HG03520 (cell line): ENCODE measurements around the gene SCARB1.
A peak's percentile ranks its signal among the peaks of the same experiment; 100 is the strongest.

Source experiments
- ATAC-seq: cut with Tn5 transposase; IDR thresholded peaks from one replicate; pipeline ENCODE4 v1.9.1; 2021; ENCODE audit warnings: mild to moderate bottlenecking, moderate library complexity; ENCODE audit not compliant: unreplicated experiment

The SCARB1 gene

DNA sequence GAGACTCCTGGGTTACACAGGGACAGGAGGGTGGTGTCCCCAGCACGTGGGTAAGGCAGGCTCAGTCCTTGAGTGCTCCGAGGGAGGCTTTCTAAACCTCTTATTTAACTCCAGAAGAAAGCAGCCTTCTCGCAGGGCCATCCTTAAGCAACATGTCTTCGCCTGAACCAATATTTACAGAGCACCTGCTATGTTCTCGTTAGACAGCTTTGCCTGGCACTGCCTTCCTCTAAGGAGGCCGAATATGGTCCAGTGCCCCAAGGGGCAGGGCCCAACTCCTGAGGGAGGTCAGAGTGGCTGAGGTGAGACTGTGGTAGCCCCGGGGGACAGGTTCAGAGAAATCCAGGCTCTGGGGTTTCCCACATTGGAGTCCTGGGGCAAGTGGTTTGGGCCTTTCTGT, 2.1 kb upstream of the SCARB1 start:
- ATAC-seq: no peak

DNA sequence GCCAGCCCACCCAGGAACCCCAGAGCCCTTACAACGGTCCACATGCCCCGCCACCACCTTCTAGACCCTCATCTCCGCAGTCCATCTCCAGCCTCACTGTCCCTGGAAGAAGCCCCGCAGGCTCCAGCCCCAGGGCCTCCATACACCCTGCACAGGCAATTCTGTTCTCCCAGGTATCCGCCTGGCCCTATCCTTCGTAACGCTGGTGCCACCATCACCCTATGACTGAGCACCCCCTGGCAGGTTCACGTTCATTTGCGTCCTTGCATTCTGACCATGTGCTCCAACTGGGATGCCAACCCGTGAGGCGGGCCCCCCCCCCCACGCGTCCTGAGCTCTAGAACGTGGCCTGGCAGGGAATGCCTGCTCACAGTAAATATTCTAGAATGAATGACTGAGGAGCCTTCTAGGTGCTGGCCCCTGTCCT, 675 bp upstream of the SCARB1 start:
- no peak for ATAC-seq

DNA sequence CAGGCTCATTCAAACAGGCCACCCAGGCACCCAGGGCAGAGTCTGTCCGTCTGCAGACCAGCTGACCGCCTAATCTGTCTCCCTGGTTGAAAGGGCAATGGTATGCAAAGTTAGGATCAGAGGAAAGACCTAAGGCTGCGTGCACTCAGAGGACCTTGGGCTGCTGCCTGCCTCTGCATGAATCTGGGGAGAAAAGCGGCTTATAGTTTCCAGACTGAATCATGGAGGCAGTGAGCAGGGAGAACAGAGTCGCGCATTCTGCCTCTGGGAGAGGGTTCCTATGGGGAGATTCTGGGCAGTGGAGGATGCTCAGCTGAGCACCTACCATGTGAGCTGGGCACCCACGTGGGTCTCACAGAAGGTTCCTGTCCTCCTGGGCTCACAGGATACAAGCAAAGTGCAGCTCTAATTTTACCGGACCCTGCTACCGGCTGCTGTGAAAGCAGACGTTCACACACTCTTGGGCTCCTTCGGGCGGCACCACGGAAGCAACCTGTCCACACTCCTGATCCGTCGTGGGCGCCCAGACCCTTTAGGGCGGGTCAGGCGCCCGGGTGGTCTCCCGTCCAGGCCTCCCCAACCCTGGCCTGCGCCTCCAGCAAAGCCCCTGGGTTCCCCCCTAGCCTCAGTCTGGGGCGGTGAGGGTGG, 772 bp downstream of the SCARB1 start:
- ATAC-seq: peak; percentile 16

DNA sequence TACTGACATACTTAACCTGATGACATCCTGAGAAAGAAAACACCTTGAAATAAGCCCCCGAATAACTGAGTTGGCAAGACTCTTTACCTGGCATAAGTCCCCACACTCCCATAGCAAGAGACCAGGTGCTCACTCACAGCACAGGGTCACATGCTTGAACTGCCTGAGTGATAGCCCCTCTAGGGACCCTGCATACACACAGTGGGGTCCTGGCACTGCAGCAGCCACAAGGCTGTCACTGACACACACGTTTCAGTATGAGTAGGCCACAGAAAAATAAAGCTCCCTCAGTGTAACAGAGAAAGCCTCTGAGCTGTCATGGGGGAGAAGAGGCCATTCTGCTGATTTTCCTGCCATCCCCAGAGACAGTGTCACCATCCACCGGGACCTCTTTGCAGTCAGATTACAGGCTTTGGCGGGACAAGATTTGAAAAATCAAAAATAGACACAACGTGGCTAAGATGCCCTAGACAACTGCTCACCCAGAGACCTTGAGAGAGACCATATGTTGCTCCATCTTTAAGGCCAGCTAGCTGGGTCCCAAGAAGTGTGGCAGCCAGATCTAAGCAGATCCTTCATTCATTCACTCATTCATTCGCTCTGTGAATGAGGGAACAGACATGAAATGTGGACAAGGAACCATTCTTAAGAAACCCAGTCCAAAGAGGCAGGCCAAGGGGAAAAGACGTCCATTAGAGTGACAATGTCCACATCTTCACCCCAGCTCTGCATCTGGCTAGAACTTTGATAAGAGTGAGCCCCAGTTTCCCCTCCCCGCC, 1.6 kb downstream of the SCARB1 start:
- peak; percentile 40 for ATAC-seq

DNA sequence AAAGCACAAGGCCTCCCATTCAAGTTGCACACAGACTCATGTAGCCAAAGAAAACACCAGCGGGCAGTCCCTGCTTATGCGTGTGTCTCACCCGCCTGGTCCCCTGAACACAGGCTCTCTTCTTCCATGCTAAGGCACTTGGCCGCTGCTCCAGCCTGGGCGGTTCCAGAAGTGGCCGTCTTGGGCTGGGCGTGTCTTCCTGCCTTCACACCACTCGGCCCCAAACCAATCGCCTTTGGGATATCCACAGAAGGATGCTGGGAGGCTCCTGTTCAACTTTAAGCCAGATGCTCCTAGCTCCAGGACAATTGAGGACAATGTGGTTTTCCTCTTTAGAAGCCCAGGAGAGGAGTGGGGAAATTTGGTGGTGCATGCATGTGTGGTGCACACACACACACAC, 2.2 kb downstream of the SCARB1 start:
- ATAC-seq: no peak

DNA sequence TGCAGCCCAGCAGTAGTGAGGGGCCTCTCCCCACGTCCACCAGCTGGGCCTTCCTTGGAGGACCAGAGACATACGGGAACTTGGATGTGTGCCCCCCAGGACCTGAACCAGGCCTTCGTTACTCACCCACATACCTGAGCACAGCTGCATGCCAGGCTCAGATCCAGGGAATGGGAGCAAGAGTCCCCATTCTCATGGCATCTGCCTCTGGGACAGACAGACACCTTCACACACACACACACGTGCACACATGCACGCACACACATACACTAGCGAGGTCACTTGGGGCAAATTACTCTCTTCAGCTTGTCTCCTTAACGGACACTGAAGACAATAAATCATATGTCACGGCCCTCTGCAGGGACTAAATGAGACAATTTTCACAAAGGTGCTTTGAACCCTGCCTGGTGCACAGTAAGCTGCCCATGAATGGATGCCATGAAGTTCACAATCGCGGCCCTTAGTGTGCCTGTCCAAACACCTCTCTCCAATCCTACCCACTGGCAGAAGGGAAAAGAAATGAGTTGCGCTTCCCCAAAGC, 5.7 kb downstream of the SCARB1 start:
- ATAC-seq: no peak

DNA sequence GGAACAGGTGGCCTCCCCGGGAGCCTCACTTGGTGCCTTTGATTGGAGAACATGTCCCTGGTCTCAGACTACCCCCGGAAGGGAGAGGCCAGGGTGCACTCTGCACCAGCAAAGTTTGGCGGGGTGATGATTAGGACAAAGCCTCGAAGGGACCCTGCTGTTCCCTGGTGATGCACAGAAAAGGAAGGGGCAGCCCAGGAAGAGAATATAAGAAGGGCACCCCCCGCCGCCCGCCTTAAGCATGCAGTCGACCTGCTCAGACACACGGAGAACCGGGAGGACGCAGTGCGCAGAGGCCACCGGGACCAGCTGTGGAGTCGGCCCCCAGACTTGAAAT, 6.9 kb downstream of the SCARB1 start:
- ATAC-seq: no peak

DNA sequence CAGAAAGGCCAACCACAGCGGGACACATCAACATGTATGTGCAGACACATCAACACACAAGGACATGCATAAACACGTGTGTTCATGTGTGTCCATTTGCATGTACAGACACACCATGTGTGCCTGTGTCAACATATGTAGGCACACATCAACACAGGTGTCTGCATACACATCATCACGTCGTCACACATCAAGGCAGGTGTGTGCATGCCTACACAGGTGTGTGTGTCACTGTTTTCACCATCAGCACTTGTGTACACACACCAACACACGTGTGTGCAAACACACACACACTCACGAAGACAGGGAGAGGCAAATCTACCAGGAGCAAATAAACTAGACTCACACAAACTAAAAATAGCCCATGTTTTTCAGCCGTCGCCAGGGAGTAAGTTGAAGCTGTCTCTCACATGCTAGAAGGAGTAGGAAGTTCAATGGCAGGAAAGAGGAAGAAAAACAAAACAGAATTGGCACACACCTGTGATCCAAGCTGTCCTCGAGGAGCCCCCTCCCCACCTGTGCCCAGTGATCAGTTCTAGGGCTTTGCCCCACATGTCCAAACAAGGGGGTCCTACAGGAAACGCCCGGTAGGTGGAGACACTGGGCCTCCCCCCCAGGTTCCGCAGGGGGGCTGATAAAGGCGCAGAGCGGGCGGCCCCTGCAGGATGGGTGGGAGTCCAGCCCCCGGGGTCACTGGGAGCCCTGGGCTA, 7.4 kb downstream of the SCARB1 start:
- no peak for ATAC-seq

DNA sequence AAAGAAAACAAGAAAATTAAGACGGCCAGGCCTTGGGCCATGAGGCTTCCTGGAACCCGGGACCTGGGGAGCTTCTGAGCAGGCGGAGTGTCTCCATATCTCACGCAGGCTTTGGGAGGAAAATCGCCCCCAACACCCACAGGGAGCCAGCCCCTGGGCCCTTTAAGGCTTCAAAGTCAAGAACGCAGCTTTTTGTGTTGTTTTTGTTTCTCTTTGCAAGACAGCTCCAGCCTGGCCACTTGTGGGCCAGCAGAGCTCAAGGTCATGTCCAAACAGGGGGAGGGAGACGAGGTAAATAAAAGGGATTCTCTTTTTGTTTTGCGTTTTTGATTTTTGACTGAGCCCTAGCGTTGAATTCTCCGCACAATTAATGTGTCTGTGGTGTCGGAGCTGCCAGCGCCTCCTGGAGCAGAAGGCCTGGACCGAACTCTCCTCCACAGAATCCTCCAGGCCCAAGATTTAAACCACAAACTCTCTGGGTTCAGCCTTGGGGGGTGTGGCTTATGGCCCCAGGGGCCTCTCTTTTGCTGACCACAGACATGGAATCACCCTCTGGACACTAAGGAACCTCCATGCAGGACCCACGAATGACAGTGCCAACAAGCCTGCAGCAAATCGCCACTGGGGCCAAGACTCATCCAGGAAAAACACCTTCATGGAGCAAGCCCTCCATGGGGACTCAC, 8.2 kb downstream of the SCARB1 start:
- no peak for ATAC-seq

DNA sequence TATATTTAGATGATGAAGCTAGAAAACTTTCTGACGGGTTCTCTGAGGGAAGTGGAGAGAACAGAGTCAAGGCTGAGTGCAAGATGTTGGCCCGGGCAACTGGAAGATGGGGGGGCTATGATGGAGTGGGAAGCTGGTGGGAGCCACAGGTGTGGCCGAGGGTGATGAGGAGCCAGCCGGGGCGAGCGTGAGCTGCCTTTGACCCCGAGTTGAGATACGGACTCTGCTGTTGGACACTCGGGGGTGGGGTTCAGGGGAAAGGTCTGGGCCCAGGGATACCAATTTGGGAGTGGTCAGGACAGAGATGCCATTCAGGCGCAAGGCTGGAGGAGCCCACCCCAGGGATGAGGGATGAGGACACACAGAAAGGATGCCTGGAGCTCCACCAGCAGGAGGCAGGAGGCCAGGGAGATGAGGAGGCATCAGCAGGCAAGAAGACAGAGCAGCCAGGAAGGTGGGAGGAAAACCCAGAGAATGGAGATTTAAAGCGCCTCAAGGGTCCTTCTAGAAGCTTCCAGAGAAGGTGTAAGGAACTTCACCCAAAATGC, 9.0 kb downstream of the SCARB1 start:
- no peak for ATAC-seq

DNA sequence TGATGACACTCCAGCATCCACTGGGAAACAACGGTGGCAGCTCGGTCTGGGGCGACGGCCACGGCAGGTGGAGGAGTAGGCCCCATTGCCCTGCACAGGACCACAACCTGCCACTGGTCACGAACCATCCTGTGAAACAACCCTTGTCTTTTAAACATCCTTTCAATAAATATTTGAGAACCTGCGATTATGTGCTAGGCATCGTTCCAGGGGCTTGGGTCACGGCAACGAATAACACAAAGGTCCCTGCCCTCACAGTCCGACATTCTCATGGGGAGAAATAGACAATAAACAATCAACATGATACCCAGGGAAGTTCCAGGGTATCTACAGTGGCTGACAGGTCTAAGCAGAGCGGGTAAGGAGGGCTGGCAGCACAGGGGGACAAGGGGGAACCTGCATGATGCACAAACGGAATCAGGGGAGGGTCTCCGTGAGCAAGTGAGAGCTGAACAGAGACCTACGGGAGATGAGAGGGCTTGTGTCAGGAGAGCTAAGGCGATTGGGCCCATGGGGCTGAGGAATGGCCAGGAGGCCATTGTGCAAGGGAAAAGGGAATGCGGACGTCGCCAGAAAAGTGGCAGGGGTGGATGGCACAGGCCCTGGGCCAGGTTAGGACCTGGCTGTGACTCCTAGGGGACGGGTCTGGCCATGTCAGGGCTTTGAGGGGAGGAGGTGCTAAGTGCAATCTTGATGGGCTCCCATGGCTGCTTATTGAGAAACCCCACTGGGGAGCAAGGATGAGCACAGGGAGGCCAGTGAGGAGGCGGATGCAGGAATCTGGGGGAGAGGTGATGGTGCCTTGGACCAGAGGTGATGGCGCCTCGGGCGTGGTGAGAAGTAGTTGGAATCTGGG, 9.7 kb downstream of the SCARB1 start:
- ATAC-seq: no peak

DNA sequence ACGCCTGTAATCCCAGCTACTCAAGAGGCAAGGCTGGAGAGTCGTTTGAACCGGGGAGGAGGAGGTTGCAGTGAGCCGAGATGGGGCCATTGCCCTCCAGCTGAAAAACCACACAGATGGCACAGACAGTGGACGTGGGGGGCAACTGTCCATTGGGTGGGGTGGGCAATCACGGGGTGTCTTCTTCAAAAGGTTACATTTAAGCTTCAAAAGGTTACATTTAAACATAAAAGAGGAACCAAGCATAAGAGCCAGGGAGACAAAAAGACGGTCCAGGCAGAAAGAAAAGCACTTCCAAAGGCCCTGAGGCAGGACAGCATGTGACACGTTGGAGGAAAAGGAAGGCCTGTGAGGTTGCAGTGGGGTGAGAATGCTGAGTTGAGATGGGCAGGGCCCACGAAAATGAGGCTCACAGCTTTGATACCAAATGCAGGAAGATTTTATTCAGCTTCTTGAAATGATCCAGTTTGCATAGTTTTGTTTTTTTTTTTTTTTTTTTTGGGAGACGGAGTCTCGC, 10.7 kb downstream of the SCARB1 start:
- no peak for ATAC-seq

DNA sequence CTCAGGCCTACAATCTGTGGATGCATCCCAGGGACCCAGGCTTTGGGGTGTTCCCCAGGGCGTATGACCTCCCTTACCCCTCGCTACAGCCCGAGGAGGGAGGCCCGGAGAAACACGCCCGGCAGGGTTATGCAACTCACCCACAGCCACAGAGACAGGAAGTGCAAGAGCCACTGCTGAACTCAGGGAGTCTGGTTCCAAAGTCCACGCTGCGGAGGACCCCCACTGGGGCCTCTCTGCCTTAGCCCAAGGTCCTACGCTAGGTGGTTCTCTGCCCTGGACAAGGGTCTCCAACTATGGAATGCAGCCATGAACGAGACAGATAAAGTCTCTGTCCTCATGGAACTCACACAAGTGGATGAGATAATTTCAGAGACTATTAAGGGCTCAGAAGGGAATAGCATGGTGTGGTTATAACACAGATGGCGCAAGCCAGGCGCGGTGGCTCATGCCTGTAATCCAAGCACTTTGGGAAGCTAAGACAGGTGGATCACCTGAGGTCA, 11.3 kb downstream of the SCARB1 start:
- no peak for ATAC-seq

DNA sequence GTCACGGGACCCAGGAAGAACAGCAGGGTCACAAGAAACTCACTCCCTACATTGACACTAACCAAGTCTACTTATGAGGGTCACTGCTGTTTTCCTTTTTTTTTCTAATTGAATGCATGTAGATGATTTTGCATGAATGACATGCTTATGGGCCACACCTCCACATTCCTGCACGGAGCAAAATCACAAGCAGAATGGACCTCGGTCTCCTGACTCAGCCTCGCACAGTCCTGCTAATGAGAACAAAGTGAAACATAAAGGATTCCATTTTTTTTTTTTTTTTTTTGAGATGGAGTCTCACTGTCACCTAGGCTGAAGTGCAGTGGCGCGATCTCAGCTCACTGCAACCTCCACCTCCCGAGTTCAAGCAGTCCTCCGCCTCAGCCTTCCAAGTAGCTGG, 12.3 kb downstream of the SCARB1 start:
- no peak for ATAC-seq

DNA sequence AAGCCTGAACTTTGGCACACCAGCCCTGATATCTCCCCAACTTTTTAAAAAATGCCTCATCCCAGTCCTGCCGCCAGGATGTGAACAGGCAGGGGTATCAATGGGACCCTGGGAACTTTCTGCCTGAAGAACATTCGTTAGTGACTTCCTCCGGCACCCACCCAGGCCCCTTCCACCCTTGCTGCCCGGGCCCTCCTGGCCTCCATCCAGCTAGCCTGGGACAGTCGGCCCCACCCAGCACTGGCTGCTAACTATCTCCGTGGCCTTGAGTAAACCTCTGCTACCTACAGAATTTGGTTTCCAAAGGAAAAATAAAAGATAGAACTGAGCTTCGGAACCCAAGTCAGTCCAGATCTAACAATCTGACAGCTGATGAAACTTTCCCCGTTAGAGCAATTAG, 14.3 kb downstream of the SCARB1 start:
- ATAC-seq: no peak

DNA sequence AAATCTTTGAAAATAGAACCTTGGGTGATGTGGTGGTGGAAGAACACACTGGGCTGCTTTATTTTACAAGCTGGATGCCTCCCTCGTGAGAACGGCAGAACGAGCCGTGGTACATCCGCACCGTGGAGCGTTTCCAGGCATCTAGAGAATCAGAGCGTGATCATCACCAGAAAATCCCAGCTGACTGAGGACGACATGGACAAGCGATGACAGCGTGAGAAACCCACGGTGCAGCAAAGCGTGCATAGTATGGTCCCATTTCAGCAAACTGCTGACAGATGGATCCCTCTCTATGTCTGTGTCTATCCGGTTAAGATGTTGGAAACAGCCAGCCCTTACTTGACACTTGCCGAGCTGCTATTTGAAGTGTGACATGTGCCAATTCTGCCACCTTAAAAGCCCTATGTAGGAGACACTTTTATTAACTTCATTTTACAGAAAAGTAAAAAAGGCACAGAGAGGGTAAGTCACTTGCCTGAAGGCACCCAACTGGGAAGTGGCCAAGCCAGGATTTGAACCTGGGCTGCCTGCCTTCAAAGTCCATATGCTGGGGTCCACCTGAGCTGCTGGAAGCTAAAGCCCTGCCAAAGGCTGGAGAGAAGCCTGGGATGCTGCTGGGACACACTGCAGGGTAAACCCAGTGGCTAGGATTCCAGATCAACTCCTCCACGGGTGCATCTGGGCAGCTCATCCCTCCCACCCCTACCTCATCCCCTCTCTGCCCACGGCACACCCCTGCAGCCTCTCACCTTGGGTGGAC, 14.9 kb downstream of the SCARB1 start:
- no peak for ATAC-seq

DNA sequence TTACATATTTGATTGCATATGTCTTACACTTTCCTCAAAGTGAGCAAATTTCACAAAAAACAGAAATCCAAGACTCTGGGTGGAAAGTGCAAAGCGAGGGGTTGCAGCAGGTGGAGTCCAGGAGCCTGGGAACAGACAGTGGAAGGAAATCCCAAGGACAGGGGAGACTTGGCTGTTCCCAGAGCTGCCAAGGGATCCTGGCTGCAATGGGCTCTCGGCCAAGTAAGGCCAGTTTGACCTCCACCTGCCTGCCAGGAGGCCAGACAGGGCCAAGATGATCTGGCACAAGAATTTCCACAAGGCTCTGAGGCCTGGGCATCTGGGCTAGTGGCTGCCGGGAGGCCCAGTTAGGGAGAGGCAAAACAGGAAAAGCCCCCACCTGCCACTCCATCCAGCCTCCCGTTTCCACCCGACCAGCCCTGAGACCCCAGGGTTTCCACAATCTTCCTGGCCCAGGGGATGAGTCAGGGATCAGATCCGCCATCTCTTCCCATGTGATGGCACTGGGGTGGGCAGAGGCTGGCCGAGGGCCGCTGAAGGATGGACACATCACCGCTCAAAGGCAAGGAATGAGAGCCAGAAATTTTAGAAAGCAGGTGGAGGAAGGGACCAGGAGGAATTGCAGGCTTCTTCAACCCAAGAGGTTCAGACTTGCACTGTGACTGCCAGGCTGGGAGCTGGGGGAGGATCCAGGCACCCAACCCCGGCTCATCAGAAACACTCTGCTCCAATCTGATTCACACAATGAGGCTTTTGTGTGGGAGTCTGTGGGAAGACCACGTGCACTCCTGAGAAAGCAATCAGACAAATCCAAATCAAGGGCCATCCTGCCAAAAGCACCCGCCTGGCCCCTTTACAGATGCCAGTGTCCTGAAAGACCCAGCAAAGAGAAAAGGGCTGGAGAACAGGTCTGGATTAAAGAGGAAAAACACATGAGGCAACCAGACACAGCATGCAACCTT, 16.3 kb downstream of the SCARB1 start:
- no peak for ATAC-seq
